GM12878 (cell line): ENCODE measurements around the gene TIMP2.

ENCODE experiments used
- POLR2A ChIP-seq: IDR thresholded peaks from 2 replicates; pipeline ENCODE4 v1.6.1; 2011; ENCODE audit warnings: low read depth, mild to moderate bottlenecking, low read length
- RBBP5 ChIP-seq: fragments of 200-600 bp; sonication (generic); conservative IDR thresholded peaks from 2 replicates; pipeline ENCODE4 v1.6.1; 2016

DNA sequence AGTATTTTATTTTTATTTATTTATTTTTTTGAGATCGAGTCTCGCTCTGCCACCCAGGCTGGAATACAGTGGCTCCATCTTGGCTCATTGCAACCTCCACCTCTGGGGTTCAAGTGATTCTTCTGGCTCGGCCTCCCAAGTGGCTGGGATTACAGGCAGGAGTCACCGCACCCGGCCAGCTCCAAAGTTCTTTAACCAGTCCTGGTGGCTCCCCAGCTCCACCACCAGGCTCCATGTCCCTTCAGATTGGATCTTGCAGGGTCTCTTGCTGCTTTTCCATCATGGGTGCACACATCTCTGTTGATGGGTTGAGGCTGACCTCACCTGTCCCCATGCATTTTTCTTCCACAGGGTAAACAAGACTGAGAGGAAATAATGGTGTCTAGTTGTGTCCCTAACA lies 76.2 kb downstream of the TIMP2 start:
- no peak for TF ChIP-seq POLR2A
- no peak for TF ChIP-seq RBBP5
